ENCODE measurements around the gene ZNF518B.
A peak's percentile ranks its signal among the peaks of the same experiment; 100 is the strongest.
"Not testable (repeated sequence)": the region's sequence is repeated elsewhere in the genome, so short reads cannot be mapped to it uniquely, and the experiment has no call there.

ZNF518B gene

DNA sequence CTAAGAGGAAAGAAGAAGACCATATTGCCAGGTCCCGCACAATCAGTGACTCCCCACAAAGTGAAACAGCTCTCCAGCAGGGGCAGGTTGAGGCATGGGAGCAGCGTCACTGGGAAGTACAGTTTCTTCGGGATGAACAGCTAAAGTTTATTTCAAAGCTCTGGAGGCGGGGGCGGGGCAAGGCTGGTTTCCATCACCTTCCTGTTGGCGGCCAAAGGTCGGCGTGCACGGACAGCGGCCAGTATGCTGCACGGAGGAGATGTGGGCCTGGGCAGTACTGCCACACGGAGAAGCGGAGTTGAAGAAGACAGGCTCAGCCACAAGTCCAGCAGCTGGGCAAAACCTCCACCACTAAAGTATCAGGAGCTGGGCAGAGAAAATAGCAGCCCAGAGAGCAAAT is 951 bp upstream of the ZNF518B start:
- DNase-seq (ENCODE audit: low read depth): no peak

DNA sequence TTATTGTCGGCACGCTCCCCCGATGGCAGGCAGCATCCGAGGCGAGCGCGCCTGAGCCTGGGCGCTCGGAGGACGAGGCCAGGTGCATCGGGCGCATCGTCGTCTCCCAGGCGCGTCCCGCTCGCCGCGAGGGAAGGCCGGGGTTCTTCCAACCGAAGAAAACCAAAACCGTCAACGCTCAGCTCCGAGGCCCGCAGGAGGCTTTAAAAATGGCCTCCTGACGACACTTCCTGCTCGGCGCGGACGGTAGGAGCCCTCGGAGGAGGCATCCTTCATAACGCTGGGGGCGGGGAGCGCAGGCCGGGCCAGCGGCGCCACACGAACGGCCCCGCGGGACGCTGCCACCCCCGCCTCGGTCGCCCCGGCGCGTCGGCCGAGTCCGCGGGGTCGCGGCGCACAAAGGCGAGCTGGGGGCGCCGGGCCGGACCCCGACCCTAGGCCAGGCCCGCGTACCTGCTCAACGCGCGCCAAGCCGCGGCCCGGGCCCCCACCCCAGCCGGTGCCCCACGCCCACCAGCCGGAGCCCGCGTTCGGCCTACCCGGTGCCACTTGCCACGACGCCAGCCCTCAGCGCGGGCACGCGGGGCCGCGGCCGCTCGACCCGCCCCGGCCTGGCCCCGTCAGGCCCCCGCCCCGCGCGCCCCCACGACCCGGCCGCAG is 501 bp downstream of the ZNF518B start:
- no peak for DNase-seq (ENCODE audit: low read depth)

DNA sequence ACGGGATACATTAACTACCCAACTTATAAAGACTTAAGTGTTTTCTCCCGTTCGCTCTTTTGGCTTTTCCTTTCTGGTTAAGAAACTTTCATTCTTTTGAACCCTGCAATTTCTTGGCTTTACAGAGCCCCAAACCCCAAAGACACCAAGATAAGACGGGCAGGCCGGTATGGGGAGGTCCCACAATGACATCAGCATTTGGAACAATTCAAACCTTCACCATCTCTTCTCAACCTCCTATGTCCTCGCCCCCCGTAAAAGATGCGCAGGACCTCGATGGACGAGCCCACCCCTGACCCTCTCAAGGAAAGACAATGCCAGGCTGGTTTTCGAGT is 999 bp downstream of the ZNF518B start:
- DNase-seq (ENCODE audit: low read depth): no peak

DNA sequence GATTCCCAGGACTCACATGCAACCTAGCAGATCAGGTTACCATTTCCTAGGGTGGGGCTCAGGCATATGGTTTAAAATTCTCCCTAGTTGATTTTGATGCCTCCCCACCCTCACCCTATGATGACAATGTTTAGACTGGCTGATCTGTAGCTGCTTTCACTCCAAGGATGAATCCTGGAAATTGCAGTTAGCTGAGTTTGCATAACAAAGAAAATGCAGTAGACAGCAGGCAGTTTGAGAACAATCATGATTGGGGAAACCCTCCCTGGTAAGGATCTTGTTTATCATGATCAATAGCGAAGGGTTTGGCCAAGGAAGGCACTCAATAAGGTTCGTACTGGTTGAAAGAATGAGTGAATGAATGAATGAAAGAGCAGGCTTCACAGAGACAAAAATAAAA is 2.1 kb downstream of the ZNF518B start:
- no peak for DNase-seq (ENCODE audit: low read depth)

- no peak for DNase-seq (ENCODE audit: low read depth)
These were observed 2.5 kb downstream of the ZNF518B start for GRCh38 chr4:10454726-10455125.

DNA sequence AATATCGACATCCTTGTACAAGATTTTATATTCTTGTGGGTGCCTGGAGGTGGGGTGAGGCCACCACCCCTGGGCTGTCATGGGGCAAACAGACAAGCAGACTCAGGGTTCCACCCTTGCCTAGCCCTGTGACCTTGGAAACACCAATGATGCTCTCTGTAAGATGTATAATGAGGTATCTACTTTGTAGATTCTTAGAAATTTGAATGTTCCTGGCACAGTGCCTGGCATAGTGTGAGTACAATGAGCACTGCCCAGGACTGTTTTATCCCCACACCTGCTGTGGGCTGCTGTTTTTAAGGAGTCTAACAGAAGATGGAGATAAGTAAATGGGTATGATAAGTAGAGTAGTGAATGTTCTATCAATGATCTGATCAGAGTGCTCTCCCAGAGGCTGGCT is 3.1 kb downstream of the ZNF518B start:
- no peak for DNase-seq (ENCODE audit: low read depth)

DNA sequence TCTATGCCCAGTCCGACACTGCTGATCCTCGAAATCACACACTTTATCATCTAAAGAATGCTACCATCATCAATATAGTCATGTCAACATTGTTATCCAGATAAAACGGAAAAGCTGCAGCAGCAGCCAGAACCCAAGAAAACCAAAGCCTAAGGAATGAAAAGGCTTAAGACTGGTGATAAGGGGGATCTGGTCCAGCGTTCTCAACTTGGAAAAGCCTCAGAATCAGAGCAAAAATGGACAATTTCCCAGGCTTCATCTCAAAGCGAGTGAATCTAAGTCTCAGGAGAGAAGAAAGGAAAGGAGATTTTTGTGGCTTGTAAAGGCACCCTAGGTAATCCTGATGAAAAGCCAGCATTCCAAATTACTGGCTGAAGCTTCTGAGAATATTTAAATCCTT is 8.2 kb downstream of the ZNF518B start:
- DNase-seq (ENCODE audit: low read depth): no peak

DNA sequence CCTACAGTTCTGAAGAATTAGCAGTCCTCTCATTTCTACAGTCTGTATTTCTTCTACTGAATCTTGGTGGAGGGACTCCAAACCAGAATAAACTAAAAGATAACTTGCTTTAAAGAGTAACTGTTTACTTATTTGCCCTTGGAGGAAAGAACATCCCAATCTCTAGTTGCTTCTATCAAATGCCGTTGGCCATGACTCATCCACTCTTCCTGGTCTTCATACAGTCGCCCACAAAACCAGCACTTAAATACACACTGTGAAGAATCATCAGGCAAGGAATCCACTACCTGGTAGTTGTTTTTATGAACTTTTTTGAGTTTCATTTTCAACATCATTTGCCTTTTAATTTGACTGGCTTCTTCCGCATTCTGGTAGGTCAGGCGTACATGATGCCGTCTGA is 14.2 kb downstream of the ZNF518B start:
- DNase-seq (ENCODE audit: low read depth): no peak

DNA sequence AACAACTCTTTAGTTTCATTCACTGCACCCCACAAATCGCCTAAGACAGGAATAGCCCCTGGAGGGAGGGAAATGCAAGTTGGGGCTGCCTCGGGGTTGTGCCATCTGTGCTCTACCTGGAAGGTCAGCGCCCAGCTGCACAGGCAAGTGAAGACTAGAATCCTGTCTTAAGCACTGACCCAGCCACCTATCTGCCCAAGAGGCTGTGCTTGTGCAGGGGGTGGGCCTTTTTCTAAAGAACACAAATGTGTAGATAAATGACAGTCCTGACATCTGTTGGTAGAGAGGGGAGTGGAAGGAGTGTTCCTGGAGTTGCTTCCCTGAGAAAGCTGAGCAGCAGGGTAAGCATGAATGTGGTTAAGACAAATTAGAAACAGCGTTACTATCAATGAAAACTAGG is 15.7 kb downstream of the ZNF518B start:
- DNase-seq (ENCODE audit: low read depth): no peak

GRCh38 chr4:10438924-10439323 is 18.3 kb downstream of the ZNF518B start:
- no peak for DNase-seq (ENCODE audit: low read depth)

DNA sequence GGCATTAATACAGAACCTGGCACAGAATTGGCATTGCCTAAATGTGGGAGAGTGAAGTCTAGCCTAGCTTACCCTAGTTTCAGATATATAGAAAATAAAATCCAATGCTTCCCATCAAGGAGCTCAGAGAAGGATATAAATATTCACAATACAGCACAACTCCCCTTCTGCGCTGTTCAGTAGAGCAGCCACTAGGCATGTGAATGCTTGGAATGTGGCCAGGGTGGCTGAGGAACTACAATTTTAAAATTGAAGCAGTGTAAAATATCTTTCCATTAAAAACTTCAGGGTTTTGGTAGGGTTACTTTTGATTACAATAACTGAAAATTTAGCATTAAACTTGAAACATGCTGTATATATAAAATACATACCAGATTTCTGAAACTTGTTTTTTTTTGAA is 19.5 kb downstream of the ZNF518B start:
- no peak for DNase-seq (ENCODE audit: low read depth)

GRCh38 chr4:10427680-10428079 is 29.5 kb downstream of the ZNF518B start:
- DNase-seq (ENCODE audit: low read depth): not testable (repeated sequence)

DNA sequence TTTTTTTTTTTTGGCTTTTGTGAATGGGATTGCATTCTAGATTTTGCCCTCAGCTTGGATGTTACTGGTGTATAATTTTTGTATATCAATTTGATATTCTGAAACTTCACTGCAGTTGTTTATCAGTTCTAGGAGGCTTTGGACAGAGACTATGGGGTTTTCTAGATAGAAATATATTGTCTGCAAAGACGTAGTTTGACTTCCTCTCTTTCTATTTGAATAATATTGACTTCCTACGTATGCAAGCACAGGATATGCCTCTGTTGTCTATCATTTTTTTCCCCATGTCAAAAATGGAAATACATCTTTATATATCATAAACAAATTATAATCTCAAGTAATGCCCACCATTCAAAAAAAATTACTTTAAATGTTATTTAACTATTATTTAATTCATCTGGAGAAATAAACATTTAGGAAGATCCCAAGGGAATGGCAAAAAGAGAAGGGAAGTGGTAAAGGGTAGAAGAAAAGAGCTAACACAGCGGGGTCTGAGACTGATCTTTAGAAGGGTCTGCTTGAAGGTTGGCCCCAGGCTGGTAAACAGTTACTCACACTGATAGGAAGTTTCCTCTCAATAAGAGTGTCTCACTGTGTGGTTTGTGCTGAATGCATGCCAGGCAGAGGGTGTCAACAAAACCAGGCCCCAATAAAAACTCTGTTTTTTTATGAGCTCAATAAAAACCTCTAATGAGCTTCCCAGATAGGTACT is 35.7 kb downstream of the ZNF518B start:
- DNase-seq (ENCODE audit: low read depth): no peak

- no peak for DNase-seq (ENCODE audit: low read depth)
These were observed 39.5 kb downstream of the ZNF518B start for GRCh38 chr4:10417740-10418139.

DNA sequence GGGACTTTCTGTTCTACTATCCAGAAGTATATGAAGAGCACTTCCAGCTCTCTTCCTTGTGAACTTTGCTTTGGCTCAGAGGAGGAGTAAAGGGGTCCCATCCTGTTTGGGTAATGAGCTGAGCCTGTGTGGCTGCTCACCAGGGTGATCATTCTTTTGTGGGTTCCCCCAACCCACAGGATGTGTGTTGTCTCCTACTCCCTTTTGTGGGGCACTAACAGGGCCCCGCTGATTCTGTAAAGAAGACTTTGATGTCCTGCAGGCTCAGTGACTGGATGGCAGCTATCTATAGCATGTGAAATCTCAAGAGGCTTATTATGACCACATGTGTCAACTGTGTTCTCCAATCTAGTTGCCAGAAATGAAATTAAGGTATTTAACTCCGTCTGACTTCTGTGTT is 40.8 kb downstream of the ZNF518B start:
- peak; percentile 37 for DNase-seq (ENCODE audit: low read depth)

- no peak for DNase-seq (ENCODE audit: low read depth)
These were observed 44.0 kb downstream of the ZNF518B start for GRCh38 chr4:10413177-10413576.

GRCh38 chr4:10405672-10406071 is 51.6 kb downstream of the ZNF518B start:
- no peak for DNase-seq (ENCODE audit: low read depth)

GRCh38 chr4:10403633-10404445 is 53.4 kb downstream of the ZNF518B start:
- no peak for DNase-seq (ENCODE audit: low read depth)

DNA sequence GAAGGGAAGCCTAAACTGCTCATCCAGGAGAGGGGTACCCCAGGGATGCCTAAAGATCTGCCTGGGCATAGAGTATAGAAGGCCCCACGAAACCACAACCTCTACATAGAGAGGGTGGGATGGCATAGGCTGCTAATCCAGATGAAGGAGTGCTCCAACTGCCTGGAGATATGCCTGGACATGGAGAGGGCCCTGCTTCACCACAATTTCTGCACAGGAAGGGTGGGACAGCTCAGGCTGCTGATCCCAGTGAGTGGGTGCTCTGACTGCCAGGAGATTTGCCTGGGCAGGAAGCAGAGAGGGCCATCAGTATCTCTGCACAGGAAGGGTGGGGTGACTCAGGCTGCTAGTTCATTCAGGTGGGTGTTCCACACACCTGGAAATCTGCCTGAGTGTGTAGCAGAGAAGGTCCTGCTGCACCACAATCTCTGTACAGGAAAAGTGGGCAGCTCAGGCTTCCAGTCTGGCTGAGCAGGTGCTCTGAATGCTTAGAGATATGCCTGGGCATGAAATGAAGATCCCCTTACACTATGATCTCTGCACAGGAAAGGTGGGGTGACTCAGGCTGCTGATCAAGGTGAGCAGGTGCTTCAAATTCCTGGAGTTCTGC is 61.1 kb downstream of the ZNF518B start:
- no peak for DNase-seq (ENCODE audit: low read depth)

Measured in CMK (cell line).